ENCODE results near the gene ALKBH4. TPM values are rescaled to one million over a fixed set of nuclear protein-coding genes. Genes with fewer than 3 reads are reported as not detected.

The ALKBH4 gene
- total and polyA plus RNA-seq, 10 of the 15 experiments (the other 5 are each of a cell fraction or from before 2014, with no cell fraction given), result 4.1 to 16.9 (median 11.3) TPM

- POLR2A ChIA-PET, result interaction anchor here (0.8 to 4.9 kb wide), 8 partner anchors 8 to 35 kb away, joined by 3 to 48 read pairs (median 8); partner anchors contain the start of gene ORAI2
- no TSS peak for BruUV-seq (replicated peaks)
- RAD21 ChIA-PET (ENCODE audit: unreplicated experiment), result interaction anchor here (0.8 to 3.1 kb wide), 9 partner anchors 8 to 138 kb away, joined by 3 to 31 read pairs (median 4); partner anchors contain the start of genes ALKBH4, LRWD1 and ORAI2
- in situ Hi-C loops (cut with MboI), result no loop called here
- H3K4me3 ChIP-seq, result no peak overlapping the region
- peak overlapping the region; percentile 63 for H3K4me2 ChIP-seq (ENCODE audit: control insufficient read depth, insufficient read depth)
- WGBS (ENCODE audit: insufficient coverage, insufficient replicate concordance, low lambda C conversion rate, missing lambda C conversion rate), result under 1% methylated on average over 12 of the region's 12 CpGs
- no peaks in the 10 kb centered on the region for H3K27me3 ChIP-seq (replicated peaks in 1 of 2; ENCODE audit: control insufficient read depth in 2 of 2, insufficient read depth in 2 of 2, low read length in 1 of 2)
- H3K79me2 ChIP-seq (ENCODE audit: control insufficient read depth, insufficient read depth, low read length), result peaks cover 6% of the 10 kb centered on the region
- intact Hi-C loops (cut with micrococcal nuclease; ENCODE audit: unreplicated experiment), result no loop called here
- ATAC-seq (peak; percentile 90), FAIRE-seq (peak; percentile 92), DNase-seq (ENCODE audit: low read depth, low spot score) (no peak)
- H2AFZ ChIP-seq (ENCODE audit: control insufficient read depth, low read depth, low read length), result no peak overlapping the region; the same call in 1 of the 2 replicates
- SMC1A ChIA-PET (ENCODE audit: uncharacterized antibody, unreplicated experiment), result interaction anchor here (0.7 to 4.7 kb wide), 13 partner anchors 8 to 52 kb away, joined by 3 to 46 read pairs (median 7); partner anchors contain the start of gene ORAI2
- H3K27ac ChIP-seq (ENCODE audit: control insufficient read depth, insufficient read depth), result peak overlapping the region; percentile 81
- peak overlapping the region; percentile 43 for H3K9ac ChIP-seq (ENCODE audit: control insufficient read depth, insufficient read depth, low read length)
- CTCF ChIA-PET, result interaction anchor here (0.5 to 4.6 kb wide), 10 partner anchors 9 to 56 kb away, joined by 3 to 45 read pairs (median 6); partner anchors contain the start of genes ALKBH4 and LRWD1
- H4K20me1 ChIP-seq (ENCODE audit: control insufficient read depth, insufficient read depth), result no peaks in the 10 kb centered on the region
- H3K4me1 ChIP-seq (ENCODE audit: control insufficient read depth, insufficient read depth, low read length), result peaks cover 32% of the 10 kb centered on the region
- H3K36me3 ChIP-seq (ENCODE audit: control insufficient read depth in 2 of 2, insufficient read depth in 2 of 2, low read length in 1 of 2), result peaks cover 5 to 17% of the 10 kb centered on the region in 2 experiments; a peak in 3 of 4 replicates
- no peaks in the 10 kb centered on the region for H3K9me3 ChIP-seq (replicated peaks; ENCODE audit: control insufficient read depth, insufficient read depth, low read length)
- TF ChIP-seq WRNIP1 (IDR thresholded peaks at IDR 0.05; ENCODE audit: borderline replicate concordance, low read depth, low read length), result no peak
- no peak for TF ChIP-seq CREB1 (IDR thresholded peaks at IDR 0.05; ENCODE audit: low read depth)
- TF ChIP-seq GABPA (IDR thresholded peaks at IDR 0.05; ENCODE audit: low read depth), result no peak
- TF ChIP-seq MEF2B (IDR thresholded peaks at IDR 0.05; ENCODE audit: partially characterized antibody, poor library complexity, severe bottlenecking), result peak; percentile 20
- TF ChIP-seq LARP7 (IDR thresholded peaks at IDR 0.05), result 0 out of 2 replicates have a peak, but pooled peaks have one; percentile 54
- peak; percentile 94 for TF ChIP-seq ZNF687 (IDR thresholded peaks at IDR 0.05)
- TF ChIP-seq DPF2 (IDR thresholded peaks at IDR 0.05), result peak; percentile 69
- peak; percentile 70 for TF ChIP-seq MAX (IDR thresholded peaks at IDR 0.05; ENCODE audit: low read depth, low read length)
- TF ChIP-seq POLR2A (IDR thresholded peaks at IDR 0.05; ENCODE audit: low read depth, low read length), result peak; percentile 61; the same call in 1 of the 2 replicates
- no peak for TF ChIP-seq POLR2AphosphoS2 (IDR thresholded peaks at IDR 0.05; ENCODE audit: low read depth, low read length)
- no peak for TF ChIP-seq STAT1 (conservative IDR thresholded peaks at IDR 0.05)
- no peak for TF ChIP-seq RAD21 (IDR thresholded peaks at IDR 0.05; ENCODE audit: insufficient read depth, low read depth, low read length)
- no peak for TF ChIP-seq USF1 (IDR thresholded peaks at IDR 0.05; ENCODE audit: borderline replicate concordance, extremely low read length, insufficient read depth, low read depth, low read length)
Measured at GRCh38 chr7:102415685-102416225, 48.9 kb downstream of the ALKBH4 start.

Data from GM12878 (cell line).